Trophoblast cell (in vitro differentiated cells and primary cell): ENCODE data around the gene CFAP92.

ENCODE experiments used
- DNase-seq, 2 donors: peaks; one replicate each; pipeline ENCODE4 v3.0.0-alpha.2; 2016
- H2AFZ ChIP-seq: 2 replicates; pipeline ENCODE4 v1.6.1; 2013; ENCODE audit warnings: low read length, moderate library complexity, mild to moderate bottlenecking; ENCODE audit not compliant: insufficient read depth, poor library complexity
- H2AK5ac ChIP-seq: 2 replicates; pipeline ENCODE4 v1.6.1; 2013; ENCODE audit warnings: mild to moderate bottlenecking, low read length
- H2BK120ac ChIP-seq: 2 replicates; pipeline ENCODE4 v1.6.1; 2013; ENCODE audit warnings: low read length, mild to moderate bottlenecking, moderate library complexity; ENCODE audit not compliant: insufficient read depth, poor library complexity
- H2BK12ac ChIP-seq: 2 replicates; pipeline ENCODE4 v1.6.1; 2013; ENCODE audit warnings: mild to moderate bottlenecking, low read length, moderate library complexity
- H2BK5ac ChIP-seq: 2 replicates; pipeline ENCODE4 v1.6.1; 2013; ENCODE audit warnings: low read length, low read depth, moderate library complexity, mild to moderate bottlenecking; ENCODE audit not compliant: poor library complexity
- H3K14ac ChIP-seq: 2 replicates; pipeline ENCODE4 v1.6.1; 2013; ENCODE audit warnings: mild to moderate bottlenecking, low read length
- H3K18ac ChIP-seq: 2 replicates; pipeline ENCODE4 v1.6.1; 2013; ENCODE audit warnings: mild to moderate bottlenecking, low read length
- H3K23ac ChIP-seq: 2 replicates; pipeline ENCODE4 v1.6.1; 2013; ENCODE audit warnings: low read length
- H3K27ac ChIP-seq: 2 replicates; pipeline ENCODE4 v1.5.1; 2013; ENCODE audit warnings: low read depth, mild to moderate bottlenecking, inconsistent platforms, low read length, moderate library complexity
- H3K27me3 ChIP-seq: 2 replicates; pipeline ENCODE4 v1.6.1; 2013; ENCODE audit warnings: inconsistent platforms, mild to moderate bottlenecking, low read length, moderate library complexity; ENCODE audit not compliant: insufficient read depth
- H3K36me3 ChIP-seq, 2 experiments: 1 replicate in 1 of 2; 2 replicates in 1 of 2; pipeline ENCODE4 v1.6.1; 2013; ENCODE audit warnings: low read length in 2 of 2, mild to moderate bottlenecking in 2 of 2, moderate library complexity in 1 of 2; ENCODE audit not compliant: insufficient read depth in 2 of 2, control insufficient read depth in 1 of 2
- H3K4ac ChIP-seq: 2 replicates; pipeline ENCODE4 v1.6.1; 2013; ENCODE audit warnings: low read depth, mild to moderate bottlenecking, low read length, moderate library complexity
- H3K4me1 ChIP-seq, 2 experiments: 1 replicate in 1 of 2; 2 replicates in 1 of 2; pipeline ENCODE4 v1.6.1; 2013; ENCODE audit warnings: low read length in 2 of 2, mild to moderate bottlenecking in 2 of 2, moderate library complexity in 1 of 2; ENCODE audit not compliant: insufficient read depth in 2 of 2, control insufficient read depth in 1 of 2
- H3K4me2 ChIP-seq: 2 replicates; pipeline ENCODE4 v1.6.1; 2013; ENCODE audit warnings: inconsistent platforms, mild to moderate bottlenecking, low read length, moderate library complexity
- H3K4me3 ChIP-seq: 2 replicates; pipeline ENCODE4 v1.5.1; 2013; ENCODE audit warnings: mild to moderate bottlenecking, low read depth, low read length, inconsistent platforms
- H3K79me1 ChIP-seq: one replicate; pipeline ENCODE4 v1.6.1; 2013; ENCODE audit warnings: low read length
- H3K79me2 ChIP-seq: 2 replicates; pipeline ENCODE4 v1.6.1; 2013; ENCODE audit warnings: low read length, mild to moderate bottlenecking; ENCODE audit not compliant: control insufficient read depth, insufficient read depth, poor library complexity
- H3K9ac ChIP-seq: 2 replicates; pipeline ENCODE4 v1.6.1; 2013; ENCODE audit warnings: mild to moderate bottlenecking, low read length
- H3K9me3 ChIP-seq: 2 replicates; pipeline ENCODE4 v1.6.1; 2013; ENCODE audit warnings: low read depth, mild to moderate bottlenecking, control low read depth, inconsistent platforms, low read length; ENCODE audit not compliant: insufficient read depth
- H4K12ac ChIP-seq: 2 replicates; pipeline ENCODE4 v1.6.1; 2013; ENCODE audit warnings: low read depth, mild to moderate bottlenecking, low read length, moderate library complexity
- H4K8ac ChIP-seq: 2 replicates; pipeline ENCODE4 v1.6.1; 2013; ENCODE audit warnings: low read depth, mild to moderate bottlenecking, low read length, moderate library complexity
- H4K91ac ChIP-seq: one replicate; pipeline ENCODE4 v1.6.1; 2013; ENCODE audit warnings: low read depth, mild to moderate bottlenecking, low read length, moderate library complexity
- whole genome bisulfite sequencing: extraction: QIAGEN DNeasy Blood & Tissue Kit; methylation state at CpG from one replicate; pipeline ENCODE4 v1.1.7; 2013; ENCODE audit warnings: missing lambda C conversion rate; ENCODE audit not compliant: insufficient read length, insufficient coverage; ENCODE audit errors: extremely low coverage; 5-methylcytosine and 5-hydroxymethylcytosine counted together

CFAP92 gene

GRCh38 chr3:128997486-128998133 is 3.7 kb upstream of the CFAP92 start:
- Histone ChIP-seq H3K18ac (no peak overlapping the region), H2BK5ac (no peak overlapping the region), H3K4me3 (no peak overlapping the region), H4K12ac (no peak overlapping the region), H3K9me3 (peaks cover 5% of the 10 kb centered on the region), H3K9ac (no peak overlapping the region), H2BK120ac (no peak overlapping the region), H2AK5ac (no peak overlapping the region), H3K23ac (no peak overlapping the region), H4K91ac (no peak overlapping the region), H3K27me3 (peaks cover 30% of the 10 kb centered on the region), H3K4ac (no peak overlapping the region), H3K79me2 (no peaks in the 10 kb centered on the region), H3K36me3 (no peaks in the 10 kb centered on the region), H4K8ac (no peak overlapping the region), H2BK12ac (no peak overlapping the region), H3K27ac (no peak overlapping the region), H3K14ac (no peak overlapping the region), H3K4me1 (peaks cover 8 to 21% of the 10 kb centered on the region in 2 experiments), H3K4me2 (no peak overlapping the region), H3K79me1 (no peaks in the 10 kb centered on the region), H2AFZ (no peak overlapping the region)
- DNase-seq: no peak
- WGBS: no CpG with 5 or more reads among the region's 4 CpGs

GRCh38 chr3:128996726-128997125 is 2.9 kb upstream of the CFAP92 start:
- no peaks in the 10 kb centered on the region for H3K79me2 ChIP-seq
- H3K36me3 ChIP-seq: no peaks in the 10 kb centered on the region
- H4K8ac ChIP-seq: no peak overlapping the region
- H3K27me3 ChIP-seq: peaks cover 22% of the 10 kb centered on the region
- H3K14ac ChIP-seq: no peak overlapping the region
- no peak overlapping the region for H3K4me2 ChIP-seq
- H2AK5ac ChIP-seq: no peak overlapping the region
- no peak overlapping the region for H2BK12ac ChIP-seq
- no peaks in the 10 kb centered on the region for H3K79me1 ChIP-seq
- H4K12ac ChIP-seq: no peak overlapping the region
- peaks cover 2% of the 10 kb centered on the region for H3K9me3 ChIP-seq
- no peak overlapping the region for H2BK5ac ChIP-seq
- no peak overlapping the region for H2AFZ ChIP-seq
- no CpG with 5 or more reads among the region's 5 CpGs for WGBS
- no peak overlapping the region for H2BK120ac ChIP-seq
- H3K4ac ChIP-seq: no peak overlapping the region
- no peak overlapping the region for H3K23ac ChIP-seq
- no peak overlapping the region for H3K18ac ChIP-seq
- H4K91ac ChIP-seq: no peak overlapping the region
- peaks cover 8 to 15% of the 10 kb centered on the region in 2 experiments for H3K4me1 ChIP-seq
- H3K9ac ChIP-seq: no peak overlapping the region
- no peak overlapping the region for H3K4me3 ChIP-seq
- DNase-seq: no peak
- no peak overlapping the region for H3K27ac ChIP-seq

GRCh38 chr3:128996200-128996599 is 2.3 kb upstream of the CFAP92 start:
- Histone ChIP-seq H3K79me1 (no peaks in the 10 kb centered on the region), H3K4me2 (no peak overlapping the region), H3K36me3 (no peaks in the 10 kb centered on the region), H3K4ac (no peak overlapping the region), H2AFZ (no peak overlapping the region), H4K91ac (no peak overlapping the region), H3K27me3 (peaks cover 16% of the 10 kb centered on the region), H2AK5ac (no peak overlapping the region), H3K23ac (no peak overlapping the region), H3K4me1 (peaks cover 8 to 11% of the 10 kb centered on the region in 2 experiments), H3K9ac (no peak overlapping the region), H3K9me3 (peaks cover 1% of the 10 kb centered on the region), H4K12ac (no peak overlapping the region), H3K4me3 (no peak overlapping the region), H3K27ac (no peak overlapping the region), H2BK12ac (no peak overlapping the region), H2BK5ac (no peak overlapping the region), H4K8ac (no peak overlapping the region), H3K18ac (no peak overlapping the region), H3K79me2 (no peaks in the 10 kb centered on the region), H2BK120ac (no peak overlapping the region), H3K14ac (no peak overlapping the region)
- no peak for DNase-seq
- no CpG with 5 or more reads among the region's 1 CpG for WGBS

- WGBS: no CpG with 5 or more reads among the region's 1 CpG
- Histone ChIP-seq H3K27ac (no peak overlapping the region), H3K36me3 (no peaks in the 10 kb centered on the region), H2BK12ac (no peak overlapping the region), H4K91ac (no peak overlapping the region), H3K4me2 (no peak overlapping the region), H3K14ac (no peak overlapping the region), H2BK5ac (no peak overlapping the region), H4K8ac (no peak overlapping the region), H2BK120ac (no peak overlapping the region), H3K27me3 (peaks cover 12% of the 10 kb centered on the region), H3K4me3 (no peak overlapping the region), H2AK5ac (no peak overlapping the region), H3K4ac (no peak overlapping the region), H3K23ac (no peak overlapping the region), H3K18ac (no peak overlapping the region), H3K79me2 (no peaks in the 10 kb centered on the region), H3K4me1 (peaks cover 7 to 8% of the 10 kb centered on the region in 2 experiments), H4K12ac (no peak overlapping the region), H2AFZ (no peak overlapping the region), H3K79me1 (no peaks in the 10 kb centered on the region), H3K9me3 (peaks cover 1% of the 10 kb centered on the region), H3K9ac (no peak overlapping the region)
- DNase-seq: peak in 1 of 2 donors; percentile 51
Measured at GRCh38 chr3:128995737-128996136, 1.9 kb upstream of the CFAP92 start.
